Astrocyte (in vitro differentiated cells and primary cell): ENCODE data around the gene LGI1. TPM values are rescaled to one million over a fixed set of nuclear protein-coding genes. Genes with fewer than 3 reads are reported as not detected.

ENCODE experiments used
- DNase-seq: peaks from one replicate; pipeline ENCODE4 v3.0.0-alpha.2; 2010; ENCODE audit warnings: low read depth
- FAIRE-seq: peaks from 2 replicates; lab custom pipeline; 2011; peaks lifted over from hg19 to GRCh38; lab: Jason Lieb, UNC
- H2AFZ ChIP-seq: 2 replicates; pipeline ENCODE4 v1.6.0; 2012; ENCODE audit warnings: low read depth, low read length, inconsistent platforms
- H3K27ac ChIP-seq: 2 replicates; pipeline ENCODE4 v1.5.1; 2011; ENCODE audit warnings: low read depth, low read length, inconsistent platforms
- H3K27me3 ChIP-seq: 2 replicates; pipeline ENCODE4 v1.6.0; 2011; ENCODE audit warnings: low read length, inconsistent platforms; ENCODE audit not compliant: insufficient read depth
- H3K36me3 ChIP-seq: 2 replicates; pipeline ENCODE4 v1.5.1; 2011; ENCODE audit warnings: low read length, inconsistent platforms; ENCODE audit not compliant: insufficient read depth
- H3K4me1 ChIP-seq: 2 replicates; pipeline ENCODE4 v1.5.1; 2011; ENCODE audit warnings: low read length, inconsistent platforms; ENCODE audit not compliant: insufficient read depth
- H3K4me2 ChIP-seq: 2 replicates; pipeline ENCODE4 v1.6.0; 2012; ENCODE audit warnings: low read length, inconsistent platforms
- H3K4me3 ChIP-seq: 2 replicates; pipeline ENCODE4 v1.5.1; 2011; ENCODE audit warnings: low read depth, mild to moderate bottlenecking, low read length, inconsistent platforms; ENCODE audit not compliant: insufficient read depth
- H3K79me2 ChIP-seq: 2 replicates; pipeline ENCODE4 v1.6.0; 2012; ENCODE audit warnings: mild to moderate bottlenecking, low read length, inconsistent platforms; ENCODE audit not compliant: insufficient read depth
- H3K9ac ChIP-seq: 2 replicates; pipeline ENCODE4 v1.6.0; 2012; ENCODE audit warnings: mild to moderate bottlenecking, low read length, inconsistent platforms
- H3K9me3 ChIP-seq: 2 replicates; pipeline ENCODE4 v1.5.1; 2012; ENCODE audit warnings: low read depth, mild to moderate bottlenecking, low read length, inconsistent platforms; ENCODE audit not compliant: insufficient read depth
- H4K20me1 ChIP-seq: 2 replicates; pipeline ENCODE4 v1.6.0; 2012; ENCODE audit warnings: low read length, inconsistent platforms; ENCODE audit not compliant: insufficient read depth
- H3K27ac Mint-ChIP-seq: one replicate; pipeline ENCODE4 v1.8.0; 2021; ENCODE audit warnings: mild to moderate bottlenecking, mixed read lengths; ENCODE audit not compliant: unreplicated experiment
- H3K27me3 Mint-ChIP-seq: one replicate; pipeline ENCODE4 v1.8.0; 2021; ENCODE audit warnings: low read depth, mixed read lengths; ENCODE audit not compliant: unreplicated experiment
- H3K36me3 Mint-ChIP-seq: one replicate; pipeline ENCODE4 v1.8.0; 2021; ENCODE audit warnings: low read depth, mixed read lengths; ENCODE audit not compliant: unreplicated experiment
- H3K4me1 Mint-ChIP-seq: one replicate; pipeline ENCODE4 v1.8.0; 2021; ENCODE audit warnings: low read depth, mixed read lengths; ENCODE audit not compliant: unreplicated experiment
- H3K4me3 Mint-ChIP-seq: one replicate; pipeline ENCODE4 v1.8.0; 2021; ENCODE audit warnings: mild to moderate bottlenecking, moderate library complexity, mixed read lengths; ENCODE audit not compliant: unreplicated experiment
- H3K9me3 Mint-ChIP-seq: one replicate; pipeline ENCODE4 v1.8.0; 2021; ENCODE audit warnings: mild to moderate bottlenecking, mixed read lengths; ENCODE audit not compliant: unreplicated experiment
- EZH2 ChIP-seq: IDR thresholded peaks from 2 replicates; pipeline ENCODE4 v1.6.1; 2012; ENCODE audit warnings: mild to moderate bottlenecking, low read length, inconsistent platforms; ENCODE audit not compliant: insufficient read depth
- total RNA-seq: library from RNA; stranded (reverse); gene quantifications from 2 replicates; pipeline ENCODE4 v1.2.1, GENCODE V29; 2021
- TF ChIP-seq, protein P1 (sequence below): IDR thresholded peaks from 2 replicates; pipeline ENCODE4 v1.5.1; 2011; ENCODE audit warnings: low read depth, mild to moderate bottlenecking, inconsistent platforms, low read length, moderate library complexity; ENCODE audit not compliant: insufficient read depth

LGI1 gene
- total RNA-seq, 1 donor from 2014 or later, result 2.0 TPM

DNA sequence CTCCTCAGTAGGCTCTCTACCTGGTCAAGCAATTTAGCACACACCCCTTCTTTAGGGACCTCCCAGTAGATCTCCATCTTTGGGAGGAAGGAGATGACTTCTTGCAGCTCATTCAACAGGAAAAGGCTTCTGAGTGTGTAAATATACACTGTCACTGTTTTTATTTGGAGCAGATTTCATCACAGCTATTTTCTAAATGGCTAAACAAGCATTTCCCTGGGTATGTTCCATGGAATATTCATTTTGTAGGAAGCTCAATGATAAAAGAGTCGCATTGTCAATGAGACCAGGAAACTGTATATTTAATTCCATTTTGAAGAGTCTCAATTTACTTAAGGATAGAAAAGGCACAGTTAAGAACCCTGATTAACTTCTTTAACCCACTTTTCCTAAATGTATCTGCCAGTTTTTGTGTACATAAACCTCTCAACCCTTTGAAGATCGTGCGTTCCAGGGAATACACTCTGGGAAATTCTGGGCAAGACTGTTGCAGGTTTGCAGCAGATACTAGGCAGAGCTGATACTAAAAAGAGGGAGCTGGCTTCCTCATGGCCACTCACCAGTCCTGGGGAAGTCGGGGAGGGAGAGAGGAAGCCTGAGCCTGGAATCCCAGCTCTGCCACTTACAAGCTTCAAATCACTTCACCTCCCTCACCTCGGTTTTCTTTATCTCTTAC lies 10.1 kb downstream of the LGI1 start:
- no peak for DNase-seq
- no peak for FAIRE-seq
- Mint-ChIP-seq H3K4me1 (no peaks in the 10 kb centered on the region), H3K27ac (no peak overlapping the region), H3K36me3 (no peaks in the 10 kb centered on the region), H3K9me3 (no peaks in the 10 kb centered on the region), H3K4me3 (no peak overlapping the region), H3K27me3 (no peaks in the 10 kb centered on the region)
- Histone ChIP-seq H3K27me3 (peaks cover 4% of the 10 kb centered on the region), H3K9me3 (no peaks in the 10 kb centered on the region), H3K79me2 (no peaks in the 10 kb centered on the region), H3K4me3 (no peak overlapping the region), H3K4me1 (no peaks in the 10 kb centered on the region), H2AFZ (no peak overlapping the region), H3K36me3 (no peaks in the 10 kb centered on the region), H3K27ac (no peak overlapping the region), H3K9ac (no peak overlapping the region), H3K4me2 (no peak overlapping the region), H4K20me1 (no peaks in the 10 kb centered on the region)
- TF ChIP-seq, protein P1, sequence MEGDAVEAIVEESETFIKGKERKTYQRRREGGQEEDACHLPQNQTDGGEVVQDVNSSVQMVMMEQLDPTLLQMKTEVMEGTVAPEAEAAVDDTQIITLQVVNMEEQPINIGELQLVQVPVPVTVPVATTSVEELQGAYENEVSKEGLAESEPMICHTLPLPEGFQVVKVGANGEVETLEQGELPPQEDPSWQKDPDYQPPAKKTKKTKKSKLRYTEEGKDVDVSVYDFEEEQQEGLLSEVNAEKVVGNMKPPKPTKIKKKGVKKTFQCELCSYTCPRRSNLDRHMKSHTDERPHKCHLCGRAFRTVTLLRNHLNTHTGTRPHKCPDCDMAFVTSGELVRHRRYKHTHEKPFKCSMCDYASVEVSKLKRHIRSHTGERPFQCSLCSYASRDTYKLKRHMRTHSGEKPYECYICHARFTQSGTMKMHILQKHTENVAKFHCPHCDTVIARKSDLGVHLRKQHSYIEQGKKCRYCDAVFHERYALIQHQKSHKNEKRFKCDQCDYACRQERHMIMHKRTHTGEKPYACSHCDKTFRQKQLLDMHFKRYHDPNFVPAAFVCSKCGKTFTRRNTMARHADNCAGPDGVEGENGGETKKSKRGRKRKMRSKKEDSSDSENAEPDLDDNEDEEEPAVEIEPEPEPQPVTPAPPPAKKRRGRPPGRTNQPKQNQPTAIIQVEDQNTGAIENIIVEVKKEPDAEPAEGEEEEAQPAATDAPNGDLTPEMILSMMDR, result no peak
- TF ChIP-seq EZH2, result no peak

DNA sequence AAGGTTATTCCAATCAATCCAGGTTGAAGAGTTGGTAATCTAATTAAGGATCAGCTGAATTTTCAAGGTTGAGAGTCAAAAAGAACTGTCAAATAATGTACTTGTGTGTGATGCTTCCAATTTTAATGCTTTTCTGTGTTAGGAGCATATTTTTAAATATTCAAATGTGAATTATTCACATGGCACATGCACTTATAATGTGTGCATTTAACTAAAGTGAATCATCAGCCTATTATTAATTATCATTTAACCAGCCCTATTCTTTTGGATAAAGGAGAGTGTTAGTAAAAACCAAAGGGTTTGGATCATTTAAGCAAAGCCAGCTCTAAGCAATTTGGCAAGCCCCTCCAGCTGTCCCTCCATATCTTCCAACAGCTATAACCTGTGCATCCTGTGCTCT lies 11.2 kb downstream of the LGI1 start:
- no peak overlapping the region for H3K9ac ChIP-seq
- no peak overlapping the region for H3K4me2 ChIP-seq
- Mint-ChIP-seq H3K4me1 (peaks cover 6% of the 10 kb centered on the region), H3K27ac (no peak overlapping the region), H3K36me3 (no peaks in the 10 kb centered on the region), H3K27me3 (no peaks in the 10 kb centered on the region), H3K4me3 (no peak overlapping the region), H3K9me3 (no peaks in the 10 kb centered on the region)
- H4K20me1 ChIP-seq, result no peaks in the 10 kb centered on the region
- TF ChIP-seq EZH2, result no peak
- TF ChIP-seq, protein P1, result no peak
- no peak overlapping the region for H3K4me3 ChIP-seq
- no peaks in the 10 kb centered on the region for H3K4me1 ChIP-seq
- FAIRE-seq, result no peak
- H3K9me3 ChIP-seq, result no peaks in the 10 kb centered on the region
- no peaks in the 10 kb centered on the region for H3K79me2 ChIP-seq
- no peak overlapping the region for H2AFZ ChIP-seq
- no peak overlapping the region for H3K27ac ChIP-seq
- DNase-seq, result no peak
- peaks cover 2% of the 10 kb centered on the region for H3K27me3 ChIP-seq
- H3K36me3 ChIP-seq, result no peaks in the 10 kb centered on the region

DNA sequence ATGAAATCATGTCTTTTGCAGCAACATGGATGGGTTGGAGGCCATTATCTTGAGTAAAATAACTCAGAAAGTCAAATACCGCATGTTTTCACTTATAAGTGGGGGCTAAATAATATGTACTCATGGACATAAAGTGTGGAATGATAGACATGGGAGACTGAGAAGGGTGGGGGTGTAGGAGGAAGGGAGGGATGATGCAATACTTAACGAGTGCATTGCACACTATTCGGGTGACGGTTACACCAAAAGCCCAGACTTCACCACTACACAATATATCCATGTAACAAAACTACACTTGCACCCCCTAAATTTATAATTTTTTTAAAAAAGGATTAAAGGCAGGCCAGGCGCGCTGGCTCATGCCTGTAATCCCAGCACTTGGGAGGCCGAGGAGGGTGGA lies 13.6 kb downstream of the LGI1 start:
- H3K4me2 ChIP-seq, result no peak overlapping the region
- Mint-ChIP-seq H3K27me3 (peaks cover 2% of the 10 kb centered on the region), H3K4me1 (peaks cover 9% of the 10 kb centered on the region), H3K9me3 (no peaks in the 10 kb centered on the region), H3K36me3 (no peaks in the 10 kb centered on the region), H3K4me3 (no peak overlapping the region), H3K27ac (no peak overlapping the region)
- H4K20me1 ChIP-seq, result no peaks in the 10 kb centered on the region
- peaks cover 2% of the 10 kb centered on the region for H3K27me3 ChIP-seq
- H3K36me3 ChIP-seq, result no peaks in the 10 kb centered on the region
- H2AFZ ChIP-seq, result no peak overlapping the region
- H3K9ac ChIP-seq, result no peak overlapping the region
- no peaks in the 10 kb centered on the region for H3K9me3 ChIP-seq
- H3K4me3 ChIP-seq, result no peak overlapping the region
- no peak for TF ChIP-seq EZH2
- TF ChIP-seq, protein P1, result no peak
- no peaks in the 10 kb centered on the region for H3K4me1 ChIP-seq
- H3K79me2 ChIP-seq, result no peaks in the 10 kb centered on the region
- DNase-seq, result no peak
- H3K27ac ChIP-seq, result no peak overlapping the region
- FAIRE-seq, result no peak
